CD4-positive, alpha-beta T cell treated with Interleukin-17A for 4 hours (primary cell): ENCODE data around the gene MT4.

Experiments used
- DNase-seq: peaks from one replicate; pipeline ENCODE4 v3.0.0-alpha.2; 2020; ENCODE audit warnings: mixed read lengths

MT4 gene

DNA sequence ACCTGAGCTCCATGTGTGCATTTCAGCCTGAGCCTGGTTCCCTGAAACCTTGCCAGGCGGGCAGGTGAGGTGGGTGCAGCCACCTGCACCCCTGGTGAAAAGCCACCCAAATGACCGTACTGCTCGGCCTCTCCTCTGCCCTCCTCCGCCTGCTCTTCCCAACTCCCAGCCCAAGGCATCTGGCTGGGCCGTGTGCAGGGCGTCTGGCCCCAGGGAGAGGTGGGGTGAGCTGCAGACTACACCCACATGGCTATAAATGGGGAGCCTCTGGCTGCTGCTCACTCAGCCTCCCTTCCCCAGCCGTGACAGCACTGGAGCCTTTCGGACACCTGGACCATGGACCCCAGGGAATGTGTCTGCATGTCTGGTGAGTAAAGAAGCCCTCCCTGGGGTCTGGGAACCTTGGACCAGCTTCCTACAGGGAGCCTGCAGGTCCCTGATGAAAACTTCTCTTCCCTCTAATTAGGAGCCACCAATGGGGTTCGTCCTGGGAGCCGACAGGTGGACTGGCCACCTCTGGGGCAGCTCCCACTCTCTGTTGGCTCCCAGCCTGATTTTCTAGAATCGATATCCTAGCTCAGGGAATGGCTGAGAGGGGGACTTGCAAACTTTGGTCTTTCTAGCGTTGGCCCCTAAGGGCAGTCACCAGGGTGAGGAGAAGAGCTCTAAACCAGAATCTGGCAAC, at the start of gene MT4:
MT4 (plus strand) TSS at position 281 of the 685 bp plus-strand sequence; CDS start at position 337, 56 bp downstream.
- DNase-seq, result no peak

DNA sequence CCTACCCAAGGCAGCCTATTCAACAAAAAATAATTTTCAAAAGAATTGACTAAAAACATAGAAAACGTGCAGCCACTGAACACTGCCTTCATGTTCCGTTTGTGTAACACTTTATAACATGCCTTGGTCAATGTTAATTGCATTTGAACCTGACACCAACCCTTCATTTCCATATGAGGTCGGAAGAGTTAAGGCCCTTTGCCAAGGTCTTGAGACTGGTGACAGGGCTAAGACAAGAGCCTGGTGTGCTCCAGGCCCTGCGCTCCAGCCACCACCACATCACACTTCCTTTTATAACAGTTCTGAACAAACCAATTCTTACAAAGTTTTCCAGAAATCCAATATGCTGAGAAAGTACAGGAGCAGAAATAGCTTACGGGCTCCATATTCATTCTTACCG, 49.2 kb upstream of the MT4 start:
- DNase-seq, result no peak

DNA sequence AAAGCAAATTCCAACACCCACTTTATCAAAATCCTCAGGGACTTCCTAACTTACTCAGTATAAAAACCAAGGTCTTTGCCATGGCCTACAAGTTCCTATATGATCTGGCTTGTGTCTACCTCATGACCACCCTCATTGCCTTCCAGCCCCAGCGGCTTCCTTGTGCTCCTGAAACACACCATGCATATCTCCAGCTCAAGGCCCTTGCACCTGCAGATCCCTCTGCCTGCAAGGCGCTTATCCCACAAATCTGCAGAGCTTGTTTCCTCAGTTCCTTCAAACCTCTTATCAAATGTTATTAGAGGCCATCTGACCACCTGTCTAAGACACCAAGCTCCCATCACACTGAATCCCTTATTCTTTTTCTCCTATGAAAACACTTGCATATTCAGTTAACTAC, 47.7 kb upstream of the MT4 start:
- DNase-seq, result no peak

DNA sequence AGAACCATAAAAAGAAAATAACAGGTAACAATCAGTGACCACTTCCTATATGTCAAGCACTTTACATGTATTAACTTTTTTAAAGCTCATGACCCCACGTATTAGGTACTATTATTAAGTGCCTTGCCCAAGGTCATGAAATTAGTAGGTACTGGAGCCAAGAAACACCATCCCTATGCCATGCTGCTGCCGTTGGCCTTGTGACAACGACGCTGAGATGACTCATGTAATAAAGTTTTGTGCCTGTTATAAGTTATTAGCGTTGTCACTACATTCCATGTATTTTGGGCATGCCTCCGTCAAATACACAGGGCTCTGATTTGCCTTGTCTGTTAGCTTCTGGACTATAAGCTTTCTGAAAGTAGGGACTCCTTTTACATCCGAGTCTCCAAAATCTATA, 46.4 kb upstream of the MT4 start:
- no peak for DNase-seq

DNA sequence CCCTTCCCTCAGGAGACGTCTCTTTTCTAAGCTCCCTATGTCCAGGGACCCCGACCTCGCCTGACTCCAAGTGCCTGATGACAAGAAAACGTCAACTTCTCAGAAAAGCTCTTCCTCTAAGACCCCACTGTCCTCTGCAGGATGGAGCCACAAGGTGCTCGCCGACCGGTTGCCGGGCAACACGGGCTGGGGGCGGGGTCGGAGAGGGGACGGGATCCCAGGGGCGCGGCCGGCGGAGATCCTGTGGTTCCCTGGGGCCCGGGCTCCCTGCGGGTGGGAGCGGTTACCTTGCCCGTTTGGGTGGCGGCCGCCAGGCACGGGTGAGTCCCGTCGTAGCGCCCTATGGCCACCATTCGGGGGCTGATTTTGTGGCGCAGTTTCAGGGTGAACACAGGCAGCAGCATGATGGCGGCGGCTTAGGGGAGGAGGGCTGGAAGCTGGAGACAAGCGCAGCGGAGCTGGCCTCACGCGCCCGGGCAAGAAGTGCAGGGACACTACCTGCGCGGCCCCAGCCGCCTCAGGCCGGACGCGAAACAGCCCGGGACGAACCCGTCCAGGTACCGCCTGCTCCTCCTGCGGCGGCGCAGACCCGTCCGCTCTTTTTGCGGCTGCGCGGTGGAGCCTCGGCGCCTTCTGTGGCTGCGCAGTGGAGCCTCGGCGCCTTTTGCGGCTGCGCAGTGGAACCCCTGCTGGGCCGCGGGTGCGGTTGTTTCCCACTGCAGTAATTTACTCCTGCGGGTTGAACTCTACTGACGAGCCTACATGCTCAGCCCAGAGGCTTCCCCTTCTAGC, 45.2 kb upstream of the MT4 start, which contains the start of gene BBS2:
BBS2 (minus strand) TSS at position 566 of the 792 bp plus-strand sequence; CDS start at position 404, 162 bp downstream.
- peak; percentile 95 for DNase-seq

DNA sequence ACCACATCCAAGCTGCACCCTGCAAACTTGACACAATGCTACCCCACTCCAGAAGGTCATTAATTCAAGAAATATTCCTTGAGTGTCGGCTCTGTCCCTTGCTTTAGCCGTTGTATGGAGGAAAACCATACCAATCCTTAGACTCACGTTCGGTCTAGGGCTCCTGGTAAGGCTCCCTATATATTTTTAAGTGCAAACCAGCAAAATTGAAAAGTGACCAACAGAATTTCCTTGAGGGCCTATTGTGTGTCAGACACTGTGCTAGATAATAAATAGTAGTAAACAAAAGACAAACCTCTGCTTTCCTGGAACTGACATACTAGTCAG, 44.7 kb upstream of the MT4 start:
- no peak for DNase-seq

DNA sequence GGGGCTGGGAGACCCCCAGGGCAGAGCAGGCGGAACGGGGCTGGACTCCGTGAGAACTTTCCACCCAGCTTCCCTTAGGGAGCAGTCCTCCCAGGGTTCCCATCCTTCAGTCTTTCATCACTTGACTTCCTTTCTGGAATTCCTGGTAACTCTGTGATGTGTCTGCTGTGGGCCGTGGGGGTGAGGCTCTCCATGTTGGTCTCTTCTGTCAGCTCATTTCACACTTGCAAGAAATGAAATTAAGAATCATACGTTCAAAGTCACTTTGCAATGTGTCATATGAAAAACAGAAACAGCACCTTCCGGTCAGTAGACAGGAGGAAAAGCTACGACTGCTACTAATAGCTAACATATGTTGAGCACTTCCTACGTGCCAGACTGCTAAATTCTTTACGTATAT, 39.6 kb upstream of the MT4 start:
- DNase-seq, result no peak

DNA sequence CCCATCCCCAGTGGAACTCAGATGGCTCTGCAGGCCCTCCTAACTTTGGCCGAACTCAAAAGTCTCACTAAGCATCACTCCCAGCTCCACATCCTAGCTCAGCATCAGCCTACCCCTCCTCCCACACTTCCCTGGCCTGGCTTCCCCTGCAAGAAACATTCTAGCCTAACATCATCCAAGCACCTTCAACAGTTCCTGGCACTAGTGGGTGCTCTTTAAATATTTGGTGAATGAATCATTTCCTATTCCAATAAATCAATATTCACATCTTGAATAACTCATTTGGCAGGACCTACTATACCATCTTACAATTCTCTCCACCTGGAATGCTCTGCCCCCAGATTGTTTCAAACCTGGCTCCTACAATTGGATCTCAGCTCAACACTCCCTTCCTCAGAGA, 34.0 kb upstream of the MT4 start:
- no peak for DNase-seq

DNA sequence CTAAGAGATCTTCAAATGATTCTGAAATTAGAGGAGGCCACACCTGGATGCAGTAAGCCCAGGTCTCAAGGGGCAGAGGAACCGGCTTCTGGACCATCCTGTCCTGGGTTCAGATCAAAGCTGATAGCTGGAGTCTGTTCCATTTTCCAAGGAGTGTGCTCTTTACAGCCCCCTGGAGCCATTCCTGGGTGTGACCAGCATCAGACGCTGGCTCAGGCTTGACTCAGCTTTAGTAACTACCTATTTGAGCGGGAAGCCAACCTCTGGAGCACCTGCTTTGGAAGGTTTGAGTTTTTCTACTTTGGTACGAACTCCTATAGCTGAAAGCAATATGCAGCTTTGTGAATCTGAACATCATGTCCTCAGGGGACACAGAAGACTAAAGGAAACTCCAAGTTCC, 32.2 kb upstream of the MT4 start:
- no peak for DNase-seq

DNA sequence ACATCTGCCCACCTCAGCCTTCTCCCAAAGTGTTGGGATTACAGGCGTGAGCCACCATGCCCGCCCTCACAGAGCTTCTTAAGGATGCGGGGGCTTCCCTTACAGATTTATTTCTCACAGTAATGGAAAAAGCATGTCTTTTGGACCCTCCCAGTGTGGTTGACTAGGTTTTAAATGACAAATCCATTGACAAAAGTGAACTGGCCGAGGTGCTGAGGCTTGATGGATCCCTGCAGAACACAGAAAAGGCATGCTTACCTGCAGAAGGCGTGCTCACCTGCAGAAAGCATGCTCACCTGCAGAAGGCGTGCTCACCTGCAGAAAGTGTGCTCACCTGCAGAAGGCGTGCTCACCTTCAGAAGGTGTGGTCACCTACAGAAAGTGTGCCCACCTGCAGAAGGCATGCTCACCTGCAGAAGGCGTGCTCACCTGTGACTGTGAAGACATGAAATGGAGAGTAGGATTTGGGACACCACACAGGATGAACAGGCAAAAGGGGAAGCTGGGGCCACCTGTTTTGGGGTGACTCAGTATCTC, 30.0 kb upstream of the MT4 start:
- no peak for DNase-seq

DNA sequence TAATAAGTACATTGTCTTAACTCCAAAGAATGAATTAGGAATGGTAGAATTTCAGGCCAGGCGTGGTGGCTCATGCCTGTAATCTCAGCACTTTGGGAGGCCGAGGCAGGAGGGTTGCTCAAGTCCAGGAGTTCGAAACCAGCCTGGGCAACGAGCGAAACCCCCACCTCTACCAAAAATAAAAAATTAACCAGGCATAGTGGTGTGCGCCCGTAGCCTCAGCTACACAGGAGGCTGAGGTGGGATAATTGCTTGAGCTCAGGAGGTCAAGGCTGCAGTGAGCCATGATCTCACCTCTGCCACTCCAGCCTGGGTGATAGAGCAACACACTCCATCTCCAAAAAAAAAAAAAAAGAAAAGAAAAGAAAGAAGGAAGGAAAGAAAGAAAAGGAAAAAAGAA, 26.5 kb upstream of the MT4 start:
- no peak for DNase-seq

DNA sequence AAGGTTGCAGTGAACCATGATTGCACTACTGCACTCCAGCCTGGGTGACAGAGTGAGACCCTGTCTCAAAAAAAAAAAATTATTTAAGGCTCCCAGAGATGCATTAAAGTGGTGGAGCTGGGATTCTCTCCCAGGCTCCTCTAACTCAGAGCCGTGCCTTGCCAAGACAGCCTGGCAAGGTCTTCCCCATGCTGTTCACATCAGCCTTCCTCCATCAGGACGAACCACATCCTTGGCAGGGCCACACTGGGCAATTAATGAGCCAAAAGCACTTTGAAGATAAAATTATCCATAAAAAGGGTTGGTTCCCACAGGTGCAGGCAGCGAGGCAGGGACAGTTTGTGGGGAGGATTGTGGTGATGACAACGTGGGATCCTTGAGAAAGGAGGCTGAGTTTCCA, 25.2 kb upstream of the MT4 start:
- DNase-seq, result no peak

DNA sequence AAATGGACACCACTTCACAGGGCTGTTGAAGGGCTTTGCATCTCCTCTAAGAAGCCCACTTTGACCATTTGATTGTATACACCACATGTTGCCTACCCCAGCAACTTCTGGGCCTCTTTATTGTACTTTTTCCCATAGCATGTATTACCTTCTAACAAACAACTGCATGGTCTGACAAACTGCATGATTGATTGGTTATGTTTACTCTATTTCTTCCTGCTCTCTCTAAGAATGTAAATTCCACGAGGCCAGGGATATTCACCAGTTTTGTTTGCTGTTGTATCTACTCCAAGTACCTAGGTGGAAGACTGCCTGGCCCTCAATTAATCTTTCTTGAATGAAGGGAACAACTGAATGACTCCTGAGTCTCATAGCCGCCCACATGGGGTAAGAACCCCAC, 22.8 kb upstream of the MT4 start:
- DNase-seq, result no peak

DNA sequence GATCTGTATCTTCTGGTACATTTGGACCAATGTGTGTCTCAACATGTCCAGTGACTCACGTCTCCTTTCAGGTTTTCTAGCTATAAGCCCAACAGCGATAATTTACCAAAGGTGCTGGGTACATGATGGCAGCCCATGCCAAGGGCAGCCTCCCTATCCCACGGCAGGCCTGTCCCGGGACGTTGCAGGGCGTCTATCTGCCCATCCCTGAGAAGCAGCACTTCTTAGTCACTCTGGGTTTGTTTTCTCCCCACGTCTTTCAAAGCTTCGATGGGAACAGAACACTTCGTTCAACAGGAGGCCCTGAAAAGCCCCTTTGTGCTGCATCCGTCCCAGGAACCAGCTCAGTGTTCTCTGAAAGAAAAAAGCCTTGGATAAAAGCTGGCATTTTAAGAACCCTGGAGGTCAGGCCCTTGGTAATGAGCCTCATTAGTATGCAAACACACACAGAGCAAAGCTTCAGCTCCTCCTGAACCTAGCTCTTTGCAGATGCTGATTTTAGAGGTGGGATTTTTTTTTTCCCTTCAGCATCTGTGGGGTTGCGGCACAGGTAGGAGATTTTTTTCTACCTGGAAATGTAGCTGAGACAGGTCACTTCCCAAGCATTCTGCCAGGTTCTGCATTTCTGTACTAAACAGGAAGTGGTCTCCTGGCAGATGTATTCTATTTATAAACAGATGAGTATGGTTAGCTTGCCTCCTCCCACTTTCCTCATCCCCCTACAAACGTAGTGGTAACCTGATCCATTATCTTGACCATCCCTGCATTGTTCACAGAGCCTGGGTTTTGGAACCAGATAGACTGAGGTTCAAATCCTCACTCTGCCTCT, 17.5 kb upstream of the MT4 start:
- DNase-seq, result no peak

DNA sequence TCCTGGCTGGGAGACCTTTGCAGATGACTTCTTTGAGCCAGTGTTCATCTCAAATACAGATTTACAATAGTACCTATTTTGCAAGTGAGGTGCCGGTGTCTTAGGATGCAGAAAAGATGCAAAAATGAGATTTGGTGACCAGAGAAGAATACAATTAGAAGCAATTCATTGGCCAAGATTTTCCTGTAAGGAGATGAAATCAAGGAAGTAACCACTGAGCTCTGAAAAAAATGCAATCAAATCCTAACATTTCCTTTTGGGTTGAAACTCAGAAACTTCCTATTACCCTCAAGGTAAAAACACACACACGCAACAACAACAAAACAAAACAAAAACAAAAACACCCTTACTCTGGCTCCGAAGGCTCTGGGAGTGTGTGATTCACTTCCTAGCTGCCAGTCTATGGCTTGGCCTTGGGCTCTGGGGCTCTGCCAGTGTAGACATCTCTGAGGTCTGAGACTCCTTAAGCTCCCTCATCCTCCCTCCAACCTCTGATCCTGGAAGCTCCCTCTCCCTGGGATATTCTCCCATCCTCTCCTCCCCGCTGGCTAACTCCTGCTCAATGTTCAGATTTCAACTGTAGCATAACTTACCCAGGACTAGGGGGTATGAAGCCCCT, 16.8 kb upstream of the MT4 start:
- no peak for DNase-seq

DNA sequence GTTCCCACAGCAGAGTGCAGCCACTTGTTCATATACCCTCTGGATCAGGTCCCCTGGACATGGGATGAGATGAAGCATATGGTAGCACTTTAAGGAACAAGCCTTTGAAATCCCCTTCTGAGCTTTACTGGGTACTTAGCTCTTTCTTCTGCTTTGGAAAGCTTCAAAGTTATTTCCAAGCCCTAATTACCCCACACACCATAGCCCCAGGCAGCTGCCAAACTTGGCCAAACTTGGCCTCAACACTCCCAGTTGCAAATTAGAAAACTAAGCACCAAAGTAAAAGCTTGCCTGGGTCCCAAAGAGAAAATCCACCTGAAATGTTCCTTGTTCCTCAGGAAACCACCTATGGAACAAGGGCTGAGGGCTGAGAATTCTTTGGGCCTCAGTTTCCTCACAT, 15.7 kb upstream of the MT4 start:
- no peak for DNase-seq

DNA sequence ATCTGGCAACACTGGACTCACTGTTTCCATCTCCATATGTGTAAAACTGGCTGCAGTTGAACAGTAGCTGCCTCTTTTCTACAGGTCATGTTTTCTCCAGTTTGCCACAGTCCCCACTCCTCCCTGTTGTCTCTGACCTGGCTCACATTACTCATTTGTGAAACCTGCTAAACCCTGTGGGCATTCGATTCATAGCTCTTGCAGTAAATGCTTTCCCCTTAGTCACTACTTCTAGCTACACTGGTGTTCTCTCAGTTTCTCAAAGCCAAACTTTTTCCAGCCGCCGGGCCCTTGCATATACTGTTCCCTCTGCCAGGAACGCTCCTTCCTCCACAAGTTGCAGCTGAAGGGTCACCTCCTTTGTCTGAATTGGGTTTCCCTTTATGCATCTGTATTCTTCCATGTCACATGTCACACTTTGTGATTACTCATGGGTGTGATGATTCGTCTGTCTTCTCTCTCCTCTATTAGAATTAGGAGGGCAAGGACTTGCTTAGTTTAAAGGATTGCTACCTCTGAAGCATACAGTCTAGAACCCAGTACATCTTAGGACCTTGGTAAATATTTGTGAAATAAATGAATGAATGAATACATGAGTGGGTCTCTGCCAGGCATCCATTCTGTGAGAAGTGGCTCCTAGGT, 15.0 kb upstream of the MT4 start:
- DNase-seq, result no peak

DNA sequence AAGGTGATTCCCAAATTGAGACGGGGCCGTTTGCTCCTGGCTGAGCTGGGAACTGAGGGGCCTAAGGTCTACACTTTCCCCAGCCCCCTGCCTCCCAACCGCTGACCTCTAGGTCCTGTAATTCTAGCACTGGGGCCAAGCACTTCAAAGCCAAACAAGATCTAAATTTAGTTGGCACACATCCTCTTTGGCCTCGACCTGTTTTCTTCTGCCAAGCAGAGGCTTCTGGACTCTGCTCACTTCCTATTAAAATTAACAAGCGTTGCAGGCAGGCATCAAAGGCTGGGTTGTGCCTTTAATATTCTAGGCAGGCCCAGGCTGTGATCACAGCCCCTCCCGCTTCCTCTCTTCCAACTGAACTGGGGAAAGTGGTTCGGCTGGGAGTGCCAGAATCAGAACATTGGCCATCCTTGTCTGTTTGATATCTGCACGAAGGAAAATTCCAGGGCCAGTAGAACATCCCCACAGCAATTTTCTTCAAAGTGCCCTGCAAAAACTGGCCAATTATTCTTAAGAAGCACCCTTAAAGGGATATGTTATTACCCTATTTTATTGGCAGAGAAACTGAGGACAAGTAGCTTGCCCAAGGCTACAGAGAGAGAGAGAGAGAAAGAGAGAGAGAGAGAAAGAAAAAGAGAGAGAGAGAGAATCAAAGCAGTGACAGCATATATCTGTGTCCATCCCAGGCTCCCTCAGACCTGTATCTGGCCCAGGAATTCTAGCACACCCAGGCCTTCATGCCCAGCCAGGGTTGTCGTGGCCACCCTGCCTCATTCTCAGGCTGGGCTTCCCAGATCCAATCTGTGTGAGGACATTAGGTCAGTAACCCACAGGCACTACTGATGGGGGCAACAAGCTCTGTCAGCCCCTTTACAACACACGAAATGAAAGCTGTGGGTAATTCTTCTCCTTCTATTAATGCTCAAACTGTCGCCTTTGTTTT, 12.8 kb upstream of the MT4 start:
- DNase-seq, result no peak

DNA sequence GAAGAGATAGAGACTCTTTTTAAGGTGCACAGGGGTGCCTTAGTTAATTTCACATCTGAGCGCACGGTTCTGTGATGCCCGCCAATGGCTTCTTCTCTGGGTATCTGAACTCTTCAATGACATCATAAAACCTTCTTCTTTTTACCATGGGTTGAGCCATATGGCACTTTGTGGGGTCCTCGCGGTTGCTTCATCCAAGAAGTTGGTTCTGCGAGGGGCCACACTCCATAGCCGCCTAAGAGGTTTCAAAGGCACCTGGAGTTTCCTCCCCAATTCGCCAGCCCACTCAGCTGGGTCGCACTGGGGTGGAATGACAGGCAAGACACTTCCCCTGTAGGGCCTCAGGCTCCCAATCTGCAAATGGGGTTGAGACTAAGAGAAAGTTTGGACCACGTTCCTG, 10.4 kb upstream of the MT4 start:
- DNase-seq, result no peak

DNA sequence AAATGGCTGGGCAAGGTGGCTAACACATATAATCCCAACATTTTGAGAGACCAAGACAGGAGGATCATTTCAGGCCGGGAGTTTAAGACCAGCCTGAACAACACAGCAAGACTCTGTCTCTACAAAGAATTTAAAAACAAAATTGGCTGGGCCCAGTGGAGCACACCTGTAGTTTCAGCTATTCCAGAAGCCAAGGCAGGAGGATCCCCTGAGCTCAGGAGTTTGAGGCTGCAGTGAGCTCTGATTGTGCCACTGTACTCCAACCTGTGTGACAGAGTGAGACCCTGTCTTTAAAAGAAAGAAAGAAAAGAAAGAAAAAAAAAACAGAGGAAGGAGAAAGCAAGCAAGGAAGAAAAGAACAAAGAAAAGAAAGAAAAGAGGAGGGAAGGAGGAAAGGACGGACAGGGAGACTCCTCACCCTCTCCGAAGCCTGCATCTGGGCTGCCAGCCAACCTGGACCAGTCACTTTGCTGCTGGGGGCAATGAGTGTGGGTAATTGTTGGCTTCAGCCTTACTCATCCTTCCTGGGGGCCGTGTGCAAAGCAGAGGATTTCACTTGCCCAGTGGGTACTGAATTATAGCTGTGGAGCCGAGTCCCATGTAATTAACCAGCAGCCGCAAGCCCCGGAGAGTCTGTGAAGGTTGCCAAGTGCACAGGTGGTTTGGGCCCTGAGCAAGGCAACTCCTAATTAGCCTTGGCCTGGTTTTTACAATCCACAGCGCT, 6.7 kb upstream of the MT4 start:
- DNase-seq, result no peak

DNA sequence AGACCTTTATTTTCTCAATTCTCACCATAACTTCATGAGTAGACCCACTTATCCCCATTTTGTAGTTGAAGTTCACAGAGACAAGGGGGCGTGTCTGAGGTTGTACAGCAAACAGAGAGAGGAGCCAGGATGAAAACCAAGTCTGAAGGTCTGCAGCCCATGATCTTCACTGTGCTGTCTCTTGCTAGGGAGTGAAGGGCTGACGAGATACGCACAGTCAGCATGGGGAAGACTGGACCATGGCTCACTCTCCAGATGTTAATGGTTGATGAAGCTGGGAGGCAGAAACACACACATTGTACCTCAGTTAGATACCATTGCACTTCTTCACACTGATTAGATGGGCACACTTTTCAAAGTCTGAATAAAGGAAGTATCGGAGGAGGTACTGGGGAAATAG, 5.8 kb upstream of the MT4 start:
- DNase-seq, result no peak
